Measurements from ENCODE around the gene CELA2A. TPM values are rescaled to one million over a fixed set of nuclear protein-coding genes. Genes with fewer than 3 reads are reported as not detected.
"Not testable (repeated sequence)": the region's sequence is repeated elsewhere in the genome, so short reads cannot be mapped to it uniquely, and the experiment has no call there.

Gene CELA2A
- total and polyA plus RNA-seq, 8 donors, result 0.34 to 0.53 (median 0.49) TPM; not detected in 5

- H3K36me3 ChIP-seq, result no peaks in the 10 kb centered on the region
- no peak overlapping the region for H3K4me3 ChIP-seq
- ATAC-seq, result peak; percentile 18
- H3K27ac ChIP-seq, result peak overlapping the region in 1 of 2 donors; percentile 52
- no peaks in the 10 kb centered on the region for H3K27me3 ChIP-seq
- no peak for DNase-seq
- TF ChIP-seq CTCF (IDR thresholded peaks at IDR 0.05), result no peak
- intact Hi-C loops (cut with DNase I), result no loop called here
- no peaks in the 10 kb centered on the region for H3K4me1 ChIP-seq
- H3K9me3 ChIP-seq, result no peaks in the 10 kb centered on the region
Measured at GRCh38 chr1:15465674-15466073, 9.1 kb downstream of the CELA2A start.

GRCh38 chr1:15466955-15467625 is 10.6 kb downstream of the CELA2A start:
- H3K27ac ChIP-seq; DNase-seq; ATAC-seq; intact Hi-C loops (cut with DNase I); H3K9me3 ChIP-seq; H3K4me1 ChIP-seq; H3K36me3 ChIP-seq; H3K4me3 ChIP-seq; H3K27me3 ChIP-seq: not testable (repeated sequence)

- Histone ChIP-seq H3K9me3 (no peaks in the 10 kb centered on the region), H3K27ac (no peak overlapping the region), H3K4me3 (no peak overlapping the region), H3K27me3 (no peaks in the 10 kb centered on the region), H3K4me1 (no peaks in the 10 kb centered on the region), H3K36me3 (no peaks in the 10 kb centered on the region)
- no peak for TF ChIP-seq CTCF (IDR thresholded peaks at IDR 0.05)
- intact Hi-C loops (cut with DNase I), result no loop called here
- DNase-seq, result no peak
- ATAC-seq, result no peak
Measured at GRCh38 chr1:15468145-15468544, 11.6 kb downstream of the CELA2A start.

- ATAC-seq (no peak), DNase-seq (no peak)
- H3K27me3 ChIP-seq, result no peaks in the 10 kb centered on the region
- H3K27ac ChIP-seq, result no peak overlapping the region
- H3K4me3 ChIP-seq, result no peak overlapping the region
- H3K9me3 ChIP-seq, result no peaks in the 10 kb centered on the region
- intact Hi-C loops (cut with DNase I), result no loop called here
- H3K4me1 ChIP-seq, result no peaks in the 10 kb centered on the region
- no peaks in the 10 kb centered on the region for H3K36me3 ChIP-seq
- no peak for TF ChIP-seq CTCF (IDR thresholded peaks at IDR 0.05)
Measured at GRCh38 chr1:15469361-15469760, 12.8 kb downstream of the CELA2A start.

GRCh38 chr1:15469821-15470448 is 13.4 kb downstream of the CELA2A start:
- H3K27ac ChIP-seq; H3K9me3 ChIP-seq; H3K36me3 ChIP-seq; H3K27me3 ChIP-seq; ATAC-seq; H3K4me1 ChIP-seq; DNase-seq; intact Hi-C loops (cut with DNase I); H3K4me3 ChIP-seq: not testable (repeated sequence)

- intact Hi-C loops (cut with DNase I); H3K9me3 ChIP-seq; H3K4me3 ChIP-seq; ATAC-seq; H3K4me1 ChIP-seq; H3K36me3 ChIP-seq; H3K27me3 ChIP-seq; DNase-seq; H3K27ac ChIP-seq: not testable (repeated sequence)
Measured at GRCh38 chr1:15471067-15471466, 14.5 kb downstream of the CELA2A start.

GRCh38 chr1:15471723-15472122 is 15.2 kb downstream of the CELA2A start:
- ATAC-seq; intact Hi-C loops (cut with DNase I); DNase-seq; H3K9me3 ChIP-seq; H3K27me3 ChIP-seq; H3K36me3 ChIP-seq; H3K27ac ChIP-seq; H3K4me1 ChIP-seq; H3K4me3 ChIP-seq: not testable (repeated sequence)

Measured in left lung (tissue), 10 donors.